Activated CD8-positive, alpha-beta T cell treated with anti-CD3 and anti-CD28 coated beads for 36 hours (primary cell): ENCODE data around the gene NELFB. TPM values are rescaled to one million over a fixed set of nuclear protein-coding genes. Genes with fewer than 3 reads are reported as not detected.

ENCODE experiments used
- ATAC-seq: fragments of 200-7000 bp; cut with Tn5 transposase; one replicate; pipeline ENCODE4 v1.10.0; 2021; ENCODE audit warnings: mild to moderate bottlenecking, moderate library complexity
- CTCF ChIA-PET: fragments of 350-600 bp; sonication (Branson Sonifier 250); formaldehyde crosslinking; loops from one replicate; lab custom pipeline; 2021; ENCODE audit warnings: antibody characterized with exemption; lab: Charles Lee
- POLR2A ChIA-PET: fragments of 350-600 bp; sonication (Branson Sonifier 250); formaldehyde crosslinking; loops from one replicate; lab custom pipeline; 2021; ENCODE audit warnings: antibody characterized with exemption; lab: Charles Lee
- DNase-seq: peaks from one replicate; pipeline ENCODE4 v3.0.0-alpha.2; 2020
- H3K27ac Mint-ChIP-seq: one replicate; pipeline ENCODE4 v1.8.0; 2021; ENCODE audit warnings: mild to moderate bottlenecking, mixed read lengths
- H3K27me3 Mint-ChIP-seq: one replicate; pipeline ENCODE4 v1.8.0; 2021; ENCODE audit warnings: mixed read lengths
- H3K36me3 Mint-ChIP-seq: one replicate; pipeline ENCODE4 v1.8.0; 2021; ENCODE audit warnings: low read depth, mixed read lengths
- H3K4me1 Mint-ChIP-seq: one replicate; pipeline ENCODE4 v1.8.0; 2021; ENCODE audit warnings: low read depth, mixed read lengths
- H3K4me3 Mint-ChIP-seq: one replicate; pipeline ENCODE4 v1.8.0; 2021; ENCODE audit warnings: mild to moderate bottlenecking, moderate library complexity, mixed read lengths
- H3K9me3 Mint-ChIP-seq: one replicate; pipeline ENCODE4 v1.8.0; 2021; ENCODE audit warnings: mixed read lengths
- intact Hi-C: fragments of 100-400 bp; cut with micrococcal nuclease; formaldehyde crosslinking; loops from one replicate; pipeline ENCODE4 v1.10.0; 2022
- total RNA-seq, 2 experiments: library from RNA; stranded (reverse); gene quantifications; one replicate each; pipeline ENCODE4 v1.2.3, GENCODE V29; 2021
- TF ChIP-seq, protein P1 (sequence below): fragments of 200-600 bp; IDR thresholded peaks from one replicate; pipeline ENCODE4 v1.8.0; 2022; ENCODE audit warnings: antibody characterized with exemption, mild to moderate bottlenecking

Gene NELFB
- total RNA-seq, 2 experiments from 2014 or later, result 50.9 to 54.3 TPM

DNA sequence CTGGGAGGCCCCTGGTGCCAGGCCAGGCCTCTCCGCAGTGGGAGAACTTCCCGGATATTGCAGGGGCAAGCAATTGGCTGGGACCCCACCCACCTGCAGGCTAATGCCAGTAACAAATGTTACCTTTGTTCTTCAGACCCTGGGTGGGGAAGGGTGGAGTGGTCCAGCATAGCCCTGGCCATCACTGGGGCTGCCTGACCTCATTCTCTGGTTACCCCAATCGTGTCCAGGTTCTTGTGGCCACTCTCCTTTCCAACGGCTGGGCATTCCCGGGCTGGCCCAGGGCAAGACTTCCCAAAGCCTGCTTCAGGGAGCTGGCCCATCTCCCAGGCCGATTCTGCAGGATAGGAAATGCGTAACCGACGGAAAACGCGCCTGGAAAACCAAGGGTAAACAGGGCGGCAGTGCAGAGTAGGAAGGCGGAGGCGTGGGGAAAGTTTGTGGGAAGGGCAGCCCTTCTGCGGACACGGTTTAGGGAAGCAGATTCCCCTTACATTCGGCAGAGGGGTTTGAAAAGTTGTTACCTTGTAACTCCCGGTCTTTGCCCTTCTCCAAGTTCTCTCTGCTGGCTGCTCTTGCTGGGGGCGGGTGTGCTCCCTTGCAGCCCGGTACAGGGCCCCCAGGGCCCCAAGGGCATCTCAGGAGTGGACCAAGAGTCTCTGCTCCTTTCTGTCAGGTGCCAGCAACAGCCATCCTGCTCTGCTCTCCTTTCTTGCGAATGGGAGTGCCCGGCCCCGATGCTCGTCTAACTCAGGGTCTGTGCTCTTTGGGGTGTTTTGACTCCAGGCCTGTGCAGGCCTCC is 43.5 kb downstream of the NELFB start:
- H3K27ac Mint-ChIP-seq, result no peak overlapping the region
- H3K36me3 Mint-ChIP-seq, result no peaks in the 10 kb centered on the region
- POLR2A ChIA-PET, result interaction anchor here (1.0 kb wide), 1 partner anchor 17 kb away, joined by 4 read pairs; no protein-coding TSS in a partner anchor

DNA sequence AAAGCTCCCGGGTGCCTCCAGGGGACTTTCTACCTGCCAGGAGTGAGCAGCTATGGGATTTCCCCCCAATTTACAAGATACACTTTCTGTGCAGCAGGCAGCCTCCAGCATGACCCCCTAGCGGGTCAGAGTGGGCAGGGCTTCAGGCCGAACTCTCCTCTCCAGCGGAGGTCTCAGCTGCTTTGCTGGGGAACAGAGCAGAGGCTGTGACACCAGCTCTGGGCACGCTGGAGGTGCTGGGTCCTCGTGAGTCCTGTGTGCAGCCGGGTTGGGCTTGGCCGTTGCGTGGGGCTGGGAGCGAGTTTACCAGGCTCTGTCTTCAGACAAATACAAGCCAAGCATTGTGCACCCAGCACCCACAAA is 44.1 kb downstream of the NELFB start:
- Mint-ChIP-seq H3K27me3 (peaks cover 35% of the 10 kb centered on the region), H3K36me3 (no peaks in the 10 kb centered on the region), H3K9me3 (no peaks in the 10 kb centered on the region), H3K4me1 (peaks cover 8% of the 10 kb centered on the region), H3K27ac (no peak overlapping the region), H3K4me3 (no peak overlapping the region)
- DNase-seq (no peak), ATAC-seq (no peak)
- POLR2A ChIA-PET, result interaction anchor here (1.0 kb wide), 1 partner anchor 17 kb away, joined by 4 read pairs; no protein-coding TSS in a partner anchor
- TF ChIP-seq, protein P1, sequence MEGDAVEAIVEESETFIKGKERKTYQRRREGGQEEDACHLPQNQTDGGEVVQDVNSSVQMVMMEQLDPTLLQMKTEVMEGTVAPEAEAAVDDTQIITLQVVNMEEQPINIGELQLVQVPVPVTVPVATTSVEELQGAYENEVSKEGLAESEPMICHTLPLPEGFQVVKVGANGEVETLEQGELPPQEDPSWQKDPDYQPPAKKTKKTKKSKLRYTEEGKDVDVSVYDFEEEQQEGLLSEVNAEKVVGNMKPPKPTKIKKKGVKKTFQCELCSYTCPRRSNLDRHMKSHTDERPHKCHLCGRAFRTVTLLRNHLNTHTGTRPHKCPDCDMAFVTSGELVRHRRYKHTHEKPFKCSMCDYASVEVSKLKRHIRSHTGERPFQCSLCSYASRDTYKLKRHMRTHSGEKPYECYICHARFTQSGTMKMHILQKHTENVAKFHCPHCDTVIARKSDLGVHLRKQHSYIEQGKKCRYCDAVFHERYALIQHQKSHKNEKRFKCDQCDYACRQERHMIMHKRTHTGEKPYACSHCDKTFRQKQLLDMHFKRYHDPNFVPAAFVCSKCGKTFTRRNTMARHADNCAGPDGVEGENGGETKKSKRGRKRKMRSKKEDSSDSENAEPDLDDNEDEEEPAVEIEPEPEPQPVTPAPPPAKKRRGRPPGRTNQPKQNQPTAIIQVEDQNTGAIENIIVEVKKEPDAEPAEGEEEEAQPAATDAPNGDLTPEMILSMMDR, result no peak
- CTCF ChIA-PET, result interaction anchor here (0.8 kb wide), 1 partner anchor 9 kb away, joined by 3 read pairs; no protein-coding TSS in a partner anchor
- intact Hi-C loops, result loop anchor here (10.0 kb wide), 1 partner anchor 106 kb away; no protein-coding TSS in a partner anchor

More for the DNA sequence above, 43.5 kb downstream of the NELFB start:
- CTCF ChIA-PET, result interaction anchor here (0.8 kb wide), 1 partner anchor 9 kb away, joined by 3 read pairs; no protein-coding TSS in a partner anchor
- intact Hi-C loops, result loop anchor here (10.0 kb wide), 1 partner anchor 106 kb away; no protein-coding TSS in a partner anchor
- TF ChIP-seq, protein P1, result no peak
- H3K4me3 Mint-ChIP-seq, result no peak overlapping the region
- peaks cover 37% of the 10 kb centered on the region for H3K27me3 Mint-ChIP-seq
- peaks cover 8% of the 10 kb centered on the region for H3K4me1 Mint-ChIP-seq
- ATAC-seq (no peak), DNase-seq (no peak)
- no peaks in the 10 kb centered on the region for H3K9me3 Mint-ChIP-seq

DNA sequence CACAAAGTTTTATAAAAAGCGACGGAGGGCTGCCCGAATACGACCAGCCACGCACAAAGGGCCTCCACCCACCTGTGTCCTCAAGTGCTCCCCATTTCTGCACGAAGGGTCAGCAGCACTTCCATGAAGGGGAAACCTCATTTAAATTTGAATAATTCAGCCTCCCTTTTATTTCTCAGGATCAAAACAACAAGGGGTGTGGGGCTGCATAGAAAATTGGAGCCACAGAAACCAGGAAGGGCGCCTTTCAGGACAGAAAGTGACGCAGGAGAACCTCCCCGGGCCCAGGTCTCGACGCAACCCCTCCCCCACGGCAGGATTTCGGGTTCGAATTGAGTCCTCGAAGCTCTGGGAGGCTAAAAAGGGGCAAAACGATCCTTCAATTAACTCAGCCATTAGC is 44.8 kb downstream of the NELFB start:
- TF ChIP-seq, protein P1, result no peak
- ChIA-PET POLR2A (no interaction called here), CTCF (no interaction called here)
- no peaks in the 10 kb centered on the region for H3K9me3 Mint-ChIP-seq
- no peak for ATAC-seq
- no peak for DNase-seq
- intact Hi-C loops, result loop anchor here (10.0 kb wide), 2 partner anchors 105 to 225 kb away; no protein-coding TSS in a partner anchor
- H3K36me3 Mint-ChIP-seq, result no peaks in the 10 kb centered on the region
- peak overlapping the region; percentile 35 for H3K4me3 Mint-ChIP-seq
- peaks cover 5% of the 10 kb centered on the region for H3K4me1 Mint-ChIP-seq
- no peak overlapping the region for H3K27ac Mint-ChIP-seq
- peaks cover 28% of the 10 kb centered on the region for H3K27me3 Mint-ChIP-seq

DNA sequence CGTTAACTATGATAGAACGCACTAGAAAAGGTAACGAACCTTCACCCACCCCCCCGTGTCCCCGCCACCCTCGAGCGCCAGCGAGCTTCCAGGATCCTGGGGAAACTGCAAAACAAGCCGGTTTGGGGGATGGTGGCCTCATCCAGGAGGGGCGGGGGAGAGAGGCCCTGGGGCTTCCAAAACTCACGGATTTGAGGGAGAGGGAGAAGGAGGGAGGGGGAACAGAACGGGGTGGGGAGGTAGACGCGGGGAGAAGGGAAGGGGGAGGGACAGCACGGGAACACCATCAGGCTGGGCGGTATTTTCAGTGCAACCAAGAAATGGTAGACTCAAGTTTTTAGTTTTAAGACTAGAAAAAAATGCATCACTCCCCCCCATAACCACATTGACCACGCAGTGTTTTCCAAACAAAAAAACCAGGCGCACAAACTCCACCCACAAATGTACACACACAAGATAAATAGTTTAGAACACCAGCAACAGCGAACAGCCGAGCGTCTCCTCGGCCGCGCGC is 45.5 kb downstream of the NELFB start:
- peaks cover 11% of the 10 kb centered on the region for H3K4me1 Mint-ChIP-seq
- intact Hi-C loops, result loop anchor here (10.0 kb wide), 1 partner anchor 224 kb away; no protein-coding TSS in a partner anchor
- no peaks in the 10 kb centered on the region for H3K36me3 Mint-ChIP-seq
- no peaks in the 10 kb centered on the region for H3K9me3 Mint-ChIP-seq
- peaks cover 27% of the 10 kb centered on the region for H3K27me3 Mint-ChIP-seq
- peak overlapping the region; percentile 73 for H3K4me3 Mint-ChIP-seq
- POLR2A ChIA-PET, result no interaction called here
- DNase-seq (no peak), ATAC-seq (no peak)
- CTCF ChIA-PET, result no interaction called here
- TF ChIP-seq, protein P1, result no peak
- H3K27ac Mint-ChIP-seq, result peak overlapping the region; percentile 54
